Measurements from ENCODE around the gene RGS16.

DNA sequence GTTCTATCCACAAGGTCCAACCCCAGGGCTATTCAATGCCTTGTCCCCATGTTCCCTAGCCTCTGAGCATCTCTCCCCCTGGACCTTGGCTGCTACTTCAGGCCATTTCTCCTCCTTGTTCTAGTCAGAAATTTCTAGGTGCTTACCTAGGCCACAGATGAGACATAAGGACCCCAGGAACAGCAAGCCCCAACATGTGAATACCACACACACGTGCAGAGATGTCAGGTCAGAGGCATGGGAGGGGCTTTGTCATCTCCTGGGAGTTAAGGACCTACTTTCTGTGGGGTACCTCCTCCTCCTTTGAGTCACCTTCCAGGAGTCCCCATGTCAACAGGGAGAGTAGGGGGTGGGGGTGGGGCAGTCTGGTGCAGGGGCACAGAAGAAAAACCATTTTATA is 7.1 kb upstream of the RGS16 start:
- TF ChIP-seq, protein P1, sequence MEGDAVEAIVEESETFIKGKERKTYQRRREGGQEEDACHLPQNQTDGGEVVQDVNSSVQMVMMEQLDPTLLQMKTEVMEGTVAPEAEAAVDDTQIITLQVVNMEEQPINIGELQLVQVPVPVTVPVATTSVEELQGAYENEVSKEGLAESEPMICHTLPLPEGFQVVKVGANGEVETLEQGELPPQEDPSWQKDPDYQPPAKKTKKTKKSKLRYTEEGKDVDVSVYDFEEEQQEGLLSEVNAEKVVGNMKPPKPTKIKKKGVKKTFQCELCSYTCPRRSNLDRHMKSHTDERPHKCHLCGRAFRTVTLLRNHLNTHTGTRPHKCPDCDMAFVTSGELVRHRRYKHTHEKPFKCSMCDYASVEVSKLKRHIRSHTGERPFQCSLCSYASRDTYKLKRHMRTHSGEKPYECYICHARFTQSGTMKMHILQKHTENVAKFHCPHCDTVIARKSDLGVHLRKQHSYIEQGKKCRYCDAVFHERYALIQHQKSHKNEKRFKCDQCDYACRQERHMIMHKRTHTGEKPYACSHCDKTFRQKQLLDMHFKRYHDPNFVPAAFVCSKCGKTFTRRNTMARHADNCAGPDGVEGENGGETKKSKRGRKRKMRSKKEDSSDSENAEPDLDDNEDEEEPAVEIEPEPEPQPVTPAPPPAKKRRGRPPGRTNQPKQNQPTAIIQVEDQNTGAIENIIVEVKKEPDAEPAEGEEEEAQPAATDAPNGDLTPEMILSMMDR (optimal IDR thresholded peaks at IDR 0.05 in 1 of 3, IDR thresholded peaks at IDR 0.05 in 1 of 3, conservative IDR thresholded peaks at IDR 0.05 in 1 of 3; ENCODE audit: extremely low read depth in 1 of 3, insufficient read depth in 2 of 3, low read length in 3 of 3): no peak
- TF ChIP-seq EZH2 (IDR thresholded peaks at IDR 0.05; ENCODE audit: low read length): no peak

Measured in keratinocyte (primary cell).